K562 (cell line): ENCODE data around the gene SRPK2. TPM values are rescaled to one million over a fixed set of nuclear protein-coding genes. Genes with fewer than 3 reads are reported as not detected.

Experiments used
- polyA plus RNA-seq, 8 experiments: library from polyadenylated mRNA; depleted of rRNA in 4 of 8; stranded (reverse) in 5 of 8; unstranded in 3 of 8; fragments of >200 nt; fragmentation: Nextera tagmentation in 2 of 8; fragmentation: Illumina TruSeq in 1 of 8; extraction: Ambion mirVana in 2 of 8; extraction: Trizol in 1 of 8; gene quantifications; 2 replicates each; pipeline versions ENCODE4 v1.2.1 to v1.2.3, GENCODE V29; 2011 to 2014; ENCODE audit warnings: inconsistent platforms in 1 of 8, missing spikeins in 1 of 8
- total RNA-seq, 7 experiments: library from RNA; depleted of rRNA in 6 of 7; stranded (reverse); fragments of >200 nt in 6 of 7; fragmentation: Illumina TruSeq in 2 of 7; extraction: Trizol in 2 of 7; gene quantifications; 2 replicates each; pipeline versions ENCODE4 v1.2.1 to v1.2.3, GENCODE V29; 2011 to 2021; ENCODE audit warnings: low replicate concordance in 1 of 7
- TF ChIP-seq, protein P1 (sequence below): fragments of 200-600 bp; sonication (generic); IDR thresholded peaks from one replicate; pipeline ENCODE4 v1.6.1; 2012; ENCODE audit warnings: mild to moderate bottlenecking, low read depth, low read length, inconsistent platforms

The SRPK2 gene
- total and polyA plus RNA-seq, 9 of the 15 experiments (the other 6 are each of a cell fraction or from before 2014, with no cell fraction given) = 21.5 to 44.7 (median 33.3) TPM

DNA sequence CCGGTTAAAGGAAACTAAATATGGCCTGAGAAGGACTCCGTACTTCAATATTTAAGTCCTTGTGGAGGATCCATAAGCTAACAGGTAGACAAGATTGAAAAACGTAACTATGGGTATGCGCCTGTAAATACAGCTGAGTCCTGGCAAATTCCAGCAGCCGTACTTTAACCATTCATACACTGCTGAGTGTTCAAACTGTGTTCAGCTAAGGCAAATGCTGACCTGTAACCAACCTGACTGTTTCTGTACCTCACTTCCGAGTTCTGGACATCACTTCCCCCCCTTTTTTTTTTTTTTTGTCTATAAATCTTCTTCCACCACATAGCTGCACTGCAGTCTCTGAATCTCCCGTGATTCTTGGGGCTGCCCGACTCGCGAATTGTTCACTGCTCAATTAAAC is 69.1 kb downstream of the SRPK2 start (continued):
- TF ChIP-seq, protein P1, sequence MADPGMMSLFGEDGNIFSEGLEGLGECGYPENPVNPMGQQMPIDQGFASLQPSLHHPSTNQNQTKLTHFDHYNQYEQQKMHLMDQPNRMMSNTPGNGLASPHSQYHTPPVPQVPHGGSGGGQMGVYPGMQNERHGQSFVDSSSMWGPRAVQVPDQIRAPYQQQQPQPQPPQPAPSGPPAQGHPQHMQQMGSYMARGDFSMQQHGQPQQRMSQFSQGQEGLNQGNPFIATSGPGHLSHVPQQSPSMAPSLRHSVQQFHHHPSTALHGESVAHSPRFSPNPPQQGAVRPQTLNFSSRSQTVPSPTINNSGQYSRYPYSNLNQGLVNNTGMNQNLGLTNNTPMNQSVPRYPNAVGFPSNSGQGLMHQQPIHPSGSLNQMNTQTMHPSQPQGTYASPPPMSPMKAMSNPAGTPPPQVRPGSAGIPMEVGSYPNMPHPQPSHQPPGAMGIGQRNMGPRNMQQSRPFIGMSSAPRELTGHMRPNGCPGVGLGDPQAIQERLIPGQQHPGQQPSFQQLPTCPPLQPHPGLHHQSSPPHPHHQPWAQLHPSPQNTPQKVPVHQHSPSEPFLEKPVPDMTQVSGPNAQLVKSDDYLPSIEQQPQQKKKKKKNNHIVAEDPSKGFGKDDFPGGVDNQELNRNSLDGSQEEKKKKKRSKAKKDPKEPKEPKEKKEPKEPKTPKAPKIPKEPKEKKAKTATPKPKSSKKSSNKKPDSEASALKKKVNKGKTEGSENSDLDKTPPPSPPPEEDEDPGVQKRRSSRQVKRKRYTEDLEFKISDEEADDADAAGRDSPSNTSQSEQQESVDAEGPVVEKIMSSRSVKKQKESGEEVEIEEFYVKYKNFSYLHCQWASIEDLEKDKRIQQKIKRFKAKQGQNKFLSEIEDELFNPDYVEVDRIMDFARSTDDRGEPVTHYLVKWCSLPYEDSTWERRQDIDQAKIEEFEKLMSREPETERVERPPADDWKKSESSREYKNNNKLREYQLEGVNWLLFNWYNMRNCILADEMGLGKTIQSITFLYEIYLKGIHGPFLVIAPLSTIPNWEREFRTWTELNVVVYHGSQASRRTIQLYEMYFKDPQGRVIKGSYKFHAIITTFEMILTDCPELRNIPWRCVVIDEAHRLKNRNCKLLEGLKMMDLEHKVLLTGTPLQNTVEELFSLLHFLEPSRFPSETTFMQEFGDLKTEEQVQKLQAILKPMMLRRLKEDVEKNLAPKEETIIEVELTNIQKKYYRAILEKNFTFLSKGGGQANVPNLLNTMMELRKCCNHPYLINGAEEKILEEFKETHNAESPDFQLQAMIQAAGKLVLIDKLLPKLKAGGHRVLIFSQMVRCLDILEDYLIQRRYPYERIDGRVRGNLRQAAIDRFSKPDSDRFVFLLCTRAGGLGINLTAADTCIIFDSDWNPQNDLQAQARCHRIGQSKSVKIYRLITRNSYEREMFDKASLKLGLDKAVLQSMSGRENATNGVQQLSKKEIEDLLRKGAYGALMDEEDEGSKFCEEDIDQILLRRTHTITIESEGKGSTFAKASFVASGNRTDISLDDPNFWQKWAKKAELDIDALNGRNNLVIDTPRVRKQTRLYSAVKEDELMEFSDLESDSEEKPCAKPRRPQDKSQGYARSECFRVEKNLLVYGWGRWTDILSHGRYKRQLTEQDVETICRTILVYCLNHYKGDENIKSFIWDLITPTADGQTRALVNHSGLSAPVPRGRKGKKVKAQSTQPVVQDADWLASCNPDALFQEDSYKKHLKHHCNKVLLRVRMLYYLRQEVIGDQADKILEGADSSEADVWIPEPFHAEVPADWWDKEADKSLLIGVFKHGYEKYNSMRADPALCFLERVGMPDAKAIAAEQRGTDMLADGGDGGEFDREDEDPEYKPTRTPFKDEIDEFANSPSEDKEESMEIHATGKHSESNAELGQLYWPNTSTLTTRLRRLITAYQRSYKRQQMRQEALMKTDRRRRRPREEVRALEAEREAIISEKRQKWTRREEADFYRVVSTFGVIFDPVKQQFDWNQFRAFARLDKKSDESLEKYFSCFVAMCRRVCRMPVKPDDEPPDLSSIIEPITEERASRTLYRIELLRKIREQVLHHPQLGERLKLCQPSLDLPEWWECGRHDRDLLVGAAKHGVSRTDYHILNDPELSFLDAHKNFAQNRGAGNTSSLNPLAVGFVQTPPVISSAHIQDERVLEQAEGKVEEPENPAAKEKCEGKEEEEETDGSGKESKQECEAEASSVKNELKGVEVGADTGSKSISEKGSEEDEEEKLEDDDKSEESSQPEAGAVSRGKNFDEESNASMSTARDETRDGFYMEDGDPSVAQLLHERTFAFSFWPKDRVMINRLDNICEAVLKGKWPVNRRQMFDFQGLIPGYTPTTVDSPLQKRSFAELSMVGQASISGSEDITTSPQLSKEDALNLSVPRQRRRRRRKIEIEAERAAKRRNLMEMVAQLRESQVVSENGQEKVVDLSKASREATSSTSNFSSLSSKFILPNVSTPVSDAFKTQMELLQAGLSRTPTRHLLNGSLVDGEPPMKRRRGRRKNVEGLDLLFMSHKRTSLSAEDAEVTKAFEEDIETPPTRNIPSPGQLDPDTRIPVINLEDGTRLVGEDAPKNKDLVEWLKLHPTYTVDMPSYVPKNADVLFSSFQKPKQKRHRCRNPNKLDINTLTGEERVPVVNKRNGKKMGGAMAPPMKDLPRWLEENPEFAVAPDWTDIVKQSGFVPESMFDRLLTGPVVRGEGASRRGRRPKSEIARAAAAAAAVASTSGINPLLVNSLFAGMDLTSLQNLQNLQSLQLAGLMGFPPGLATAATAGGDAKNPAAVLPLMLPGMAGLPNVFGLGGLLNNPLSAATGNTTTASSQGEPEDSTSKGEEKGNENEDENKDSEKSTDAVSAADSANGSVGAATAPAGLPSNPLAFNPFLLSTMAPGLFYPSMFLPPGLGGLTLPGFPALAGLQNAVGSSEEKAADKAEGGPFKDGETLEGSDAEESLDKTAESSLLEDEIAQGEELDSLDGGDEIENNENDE = no peak
